Activated CD8-positive, alpha-beta T cell treated with anti-CD3 and anti-CD28 coated beads, Interleukin-2, amount 10 ng/mL, durations not matched to agents 7 days and 5 days (primary cell): Measurements from ENCODE around the gene LGALS7. TPM values are rescaled to one million over a fixed set of nuclear protein-coding genes. Genes with fewer than 3 reads are reported as not detected.

Experiments
- ATAC-seq: fragments of 150-1000 bp; cut with Tn5 transposase; one replicate; pipeline ENCODE4 v1.10.0; 2021; ENCODE audit warnings: moderate library complexity
- CTCF ChIA-PET: fragments of 350-600 bp; sonication (Branson Sonifier 250); formaldehyde crosslinking; loops from one replicate; lab custom pipeline; 2021; ENCODE audit warnings: antibody characterized with exemption; lab: Charles Lee
- POLR2A ChIA-PET: fragments of 350-600 bp; sonication (Branson Sonifier 250); formaldehyde crosslinking; loops from one replicate; lab custom pipeline; 2021; ENCODE audit warnings: antibody characterized with exemption; lab: Charles Lee
- DNase-seq: peaks from one replicate; pipeline ENCODE4 v3.0.0-alpha.2; 2020
- H3K27ac Mint-ChIP-seq: one replicate; pipeline ENCODE4 v1.8.0; 2021; ENCODE audit warnings: mild to moderate bottlenecking, mixed read lengths
- H3K27me3 Mint-ChIP-seq: one replicate; pipeline ENCODE4 v1.8.0; 2021; ENCODE audit warnings: low read depth, mixed read lengths
- H3K36me3 Mint-ChIP-seq: one replicate; pipeline ENCODE4 v1.8.0; 2021; ENCODE audit warnings: low read depth, mixed read lengths
- H3K4me1 Mint-ChIP-seq: one replicate; pipeline ENCODE4 v1.8.0; 2021; ENCODE audit warnings: low read depth, mixed read lengths
- H3K4me3 Mint-ChIP-seq: one replicate; pipeline ENCODE4 v1.8.0; 2021; ENCODE audit warnings: mild to moderate bottlenecking, mixed read lengths
- H3K9me3 Mint-ChIP-seq: one replicate; pipeline ENCODE4 v1.8.0; 2022; ENCODE audit warnings: mixed read lengths; ENCODE audit not compliant: insufficient read depth
- total RNA-seq, 2 experiments: library from RNA; stranded (reverse); gene quantifications; one replicate each; pipeline ENCODE4 v1.2.3, GENCODE V29; 2021

LGALS7 gene
- total RNA-seq, 2 experiments from 2014 or later: not detected

DNA sequence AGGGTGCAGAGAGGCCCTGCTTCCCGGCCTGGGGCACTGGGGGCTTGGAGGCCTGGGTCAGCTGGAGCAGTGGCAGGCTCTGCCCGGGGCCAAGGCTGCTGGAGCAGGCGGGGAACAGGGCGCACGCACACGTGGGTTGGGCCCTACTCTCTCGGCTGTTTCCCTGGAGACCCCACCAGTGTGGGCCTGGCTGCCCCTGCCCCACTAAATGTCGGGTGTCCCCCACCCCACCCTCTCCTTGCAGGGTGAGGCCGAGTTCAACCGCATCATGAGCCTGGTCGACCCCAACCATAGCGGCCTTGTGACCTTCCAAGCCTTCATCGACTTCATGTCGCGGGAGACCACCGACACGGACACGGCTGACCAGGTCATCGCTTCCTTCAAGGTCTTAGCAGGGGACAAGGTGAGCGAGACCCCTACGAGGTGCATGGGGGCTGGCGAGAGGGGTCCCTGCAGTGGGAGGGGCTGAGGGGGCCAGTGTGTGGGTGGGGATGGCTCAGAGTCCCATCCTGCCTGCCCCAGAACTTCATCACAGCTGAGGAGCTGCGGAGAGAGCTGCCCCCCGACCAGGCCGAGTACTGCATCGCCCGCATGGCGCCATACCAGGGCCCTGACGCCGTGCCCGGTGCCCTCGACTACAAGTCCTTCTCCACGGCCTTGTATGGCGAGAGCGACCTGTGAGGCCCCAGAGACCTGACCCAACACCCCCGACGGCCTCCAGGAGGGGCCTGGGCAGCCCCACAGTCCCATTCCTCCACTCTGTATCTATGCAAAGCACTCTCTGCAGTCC is 44.4 kb downstream of the LGALS7 start:
- Mint-ChIP-seq H3K9me3 (no peaks in the 10 kb centered on the region), H3K36me3 (peaks cover 59% of the 10 kb centered on the region), H3K4me3 (no peak overlapping the region), H3K27me3 (no peaks in the 10 kb centered on the region), H3K4me1 (peaks cover 25% of the 10 kb centered on the region), H3K27ac (no peak overlapping the region)
- ATAC-seq (no peak), DNase-seq (no peak)
- CTCF ChIA-PET: interaction anchor here (1.4 kb wide), 1 partner anchor 202 kb away, joined by 7 read pairs; the partner anchor contains the start of genes MRPS12 and SARS2
- POLR2A ChIA-PET: no interaction called here

- Mint-ChIP-seq H3K4me3 (no peak overlapping the region), H3K9me3 (no peaks in the 10 kb centered on the region), H3K4me1 (peaks cover 16% of the 10 kb centered on the region), H3K27ac (no peak overlapping the region), H3K27me3 (no peaks in the 10 kb centered on the region), H3K36me3 (peaks cover 59% of the 10 kb centered on the region)
- no peak for DNase-seq
- POLR2A ChIA-PET: interaction anchor here (0.5 kb wide), 1 partner anchor 107 kb away, joined by 4 read pairs; no protein-coding TSS in a partner anchor
- ATAC-seq: no peak
- CTCF ChIA-PET: no interaction called here
Measured at GRCh38 chr19:38727868-38728660, 45.3 kb downstream of the LGALS7 start.

- Mint-ChIP-seq H3K4me1 (peaks cover 13% of the 10 kb centered on the region), H3K27ac (no peak overlapping the region), H3K36me3 (peaks cover 56% of the 10 kb centered on the region), H3K9me3 (no peaks in the 10 kb centered on the region), H3K27me3 (no peaks in the 10 kb centered on the region), H3K4me3 (no peak overlapping the region)
- ChIA-PET CTCF (no interaction called here), POLR2A (no interaction called here)
- ATAC-seq: no peak
- DNase-seq: no peak
Measured at GRCh38 chr19:38727306-38727867, 45.9 kb downstream of the LGALS7 start.

DNA sequence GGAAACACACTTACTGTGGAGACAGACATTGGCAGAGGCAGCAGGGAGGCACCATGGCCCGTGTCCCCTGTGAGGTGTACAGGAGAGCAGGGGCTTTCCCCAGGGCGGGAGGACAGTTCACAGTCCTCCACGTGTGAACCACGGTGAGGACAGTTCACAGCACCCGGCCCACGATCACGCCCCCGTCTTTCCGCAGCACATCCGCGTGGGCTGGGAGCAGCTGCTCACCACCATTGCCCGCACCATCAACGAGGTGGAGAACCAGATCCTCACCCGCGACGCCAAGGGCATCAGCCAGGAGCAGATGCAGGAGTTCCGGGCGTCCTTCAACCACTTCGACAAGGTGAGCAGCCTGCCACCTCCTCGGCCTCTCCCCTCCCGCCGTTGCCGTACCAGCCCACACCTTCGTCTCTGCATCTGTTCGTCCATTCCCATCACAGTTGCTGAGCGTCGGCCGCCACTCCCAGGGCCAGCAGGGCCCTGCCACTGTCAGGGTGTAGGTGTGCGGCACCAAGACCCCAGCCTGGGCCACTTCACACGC is 46.5 kb downstream of the LGALS7 start:
- ChIA-PET POLR2A (no interaction called here), CTCF (no interaction called here)
- Mint-ChIP-seq H3K9me3 (no peaks in the 10 kb centered on the region), H3K27ac (peak overlapping the region; percentile 29), H3K27me3 (no peaks in the 10 kb centered on the region), H3K36me3 (peaks cover 53% of the 10 kb centered on the region), H3K4me3 (no peak overlapping the region), H3K4me1 (peaks cover 10% of the 10 kb centered on the region)
- DNase-seq: no peak
- no peak for ATAC-seq

DNA sequence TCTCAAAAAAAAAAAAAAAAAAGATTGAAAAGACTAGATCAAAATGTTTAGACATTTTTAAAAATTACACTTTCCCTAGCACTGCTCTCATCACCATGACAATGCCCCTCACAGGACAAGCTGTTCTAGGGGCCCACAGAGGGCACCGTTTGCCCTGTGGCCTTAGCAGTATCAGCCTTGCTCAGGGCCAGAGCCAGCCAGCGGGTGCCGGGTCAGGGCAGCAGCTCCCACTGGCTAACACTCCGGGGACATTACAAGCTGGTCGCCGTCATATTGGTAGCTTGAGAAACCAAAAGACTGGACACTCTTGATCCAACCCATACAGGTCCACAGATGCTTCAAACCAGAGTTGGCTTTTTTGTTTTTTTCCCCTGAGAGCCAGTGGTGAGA is 47.0 kb downstream of the LGALS7 start:
- ATAC-seq (no peak), DNase-seq (no peak)
- Mint-ChIP-seq H3K4me1 (peaks cover 10% of the 10 kb centered on the region), H3K27me3 (no peaks in the 10 kb centered on the region), H3K9me3 (no peaks in the 10 kb centered on the region), H3K36me3 (peaks cover 50% of the 10 kb centered on the region), H3K4me3 (no peak overlapping the region), H3K27ac (no peak overlapping the region)
- POLR2A ChIA-PET: no interaction called here
- CTCF ChIA-PET: interaction anchor here (1.0 kb wide), 1 partner anchor 323 kb away, joined by 3 read pairs; the partner anchor contains the start of gene FAM98C

- Mint-ChIP-seq H3K36me3 (peaks cover 50% of the 10 kb centered on the region), H3K4me1 (peaks cover 10% of the 10 kb centered on the region), H3K27me3 (no peaks in the 10 kb centered on the region), H3K9me3 (no peaks in the 10 kb centered on the region), H3K27ac (no peak overlapping the region), H3K4me3 (no peak overlapping the region)
- ATAC-seq (no peak), DNase-seq (no peak)
- POLR2A ChIA-PET: no interaction called here
- CTCF ChIA-PET: interaction anchor here (1.0 to 2.4 kb wide), 2 partner anchors 205 to 323 kb away, joined by 3 to 6 read pairs; partner anchors contain the start of genes FAM98C, MRPS12 and SARS2
Measured at GRCh38 chr19:38725469-38726283, 47.6 kb downstream of the LGALS7 start.

DNA sequence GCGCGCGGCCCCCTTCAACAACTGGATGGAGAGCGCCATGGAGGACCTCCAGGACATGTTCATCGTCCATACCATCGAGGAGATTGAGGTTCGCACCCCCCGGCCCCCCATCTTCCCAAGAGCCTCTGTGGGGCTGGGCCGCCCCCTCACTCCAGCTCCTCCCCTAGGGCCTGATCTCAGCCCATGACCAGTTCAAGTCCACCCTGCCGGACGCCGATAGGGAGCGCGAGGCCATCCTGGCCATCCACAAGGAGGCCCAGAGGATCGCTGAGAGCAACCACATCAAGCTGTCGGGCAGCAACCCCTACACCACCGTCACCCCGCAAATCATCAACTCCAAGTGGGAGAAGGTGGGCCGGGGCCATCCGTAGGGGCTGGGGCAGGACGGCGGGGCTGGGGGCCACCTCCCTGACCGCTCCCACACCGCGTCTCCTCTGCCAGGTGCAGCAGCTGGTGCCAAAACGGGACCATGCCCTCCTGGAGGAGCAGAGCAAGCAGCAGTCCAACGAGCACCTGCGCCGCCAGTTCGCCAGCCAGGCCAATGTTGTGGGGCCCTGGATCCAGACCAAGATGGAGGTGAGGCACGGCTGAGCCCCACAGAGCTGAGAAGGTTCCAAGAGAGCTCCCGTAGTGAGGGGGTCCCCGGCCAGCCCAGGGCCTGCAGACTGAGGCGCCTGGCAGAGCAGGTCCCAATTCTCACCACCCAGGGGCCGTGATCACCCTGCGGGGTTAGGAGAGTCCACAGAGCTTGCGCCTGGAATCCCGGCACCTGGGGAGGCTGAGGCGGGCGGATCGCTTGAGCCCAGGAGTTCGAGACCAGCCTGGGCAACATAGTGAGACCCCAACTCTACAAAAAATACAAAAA is 49.1 kb downstream of the LGALS7 start:
- H3K27me3 Mint-ChIP-seq: no peaks in the 10 kb centered on the region
- ChIA-PET POLR2A (interaction anchor here (1.6 kb wide), 1 partner anchor 10 kb away, joined by 3 read pairs; no protein-coding TSS in a partner anchor), CTCF (interaction anchor here (0.8 to 2.4 kb wide), 2 partner anchors 9 to 206 kb away, joined by 3 to 6 read pairs; partner anchors contain the start of genes MRPS12 and SARS2)
- DNase-seq (no peak), ATAC-seq (no peak)
- H3K4me1 Mint-ChIP-seq: peaks cover 3% of the 10 kb centered on the region
- no peak overlapping the region for H3K27ac Mint-ChIP-seq
- H3K4me3 Mint-ChIP-seq: no peak overlapping the region
- peaks cover 38% of the 10 kb centered on the region for H3K36me3 Mint-ChIP-seq
- no peaks in the 10 kb centered on the region for H3K9me3 Mint-ChIP-seq

GRCh38 chr19:38723606-38723965 is 49.7 kb downstream of the LGALS7 start:
- no peak overlapping the region for H3K4me3 Mint-ChIP-seq
- H3K4me1 Mint-ChIP-seq: peaks cover 3% of the 10 kb centered on the region
- H3K36me3 Mint-ChIP-seq: peaks cover 38% of the 10 kb centered on the region
- DNase-seq (no peak), ATAC-seq (no peak)
- H3K27ac Mint-ChIP-seq: no peak overlapping the region
- POLR2A ChIA-PET: interaction anchor here (1.6 kb wide), 1 partner anchor 11 kb away, joined by 3 read pairs; no protein-coding TSS in a partner anchor
- H3K9me3 Mint-ChIP-seq: no peaks in the 10 kb centered on the region
- CTCF ChIA-PET: interaction anchor here (2.4 kb wide), 1 partner anchor 207 kb away, joined by 6 read pairs; the partner anchor contains the start of genes MRPS12 and SARS2
- H3K27me3 Mint-ChIP-seq: no peaks in the 10 kb centered on the region

DNA sequence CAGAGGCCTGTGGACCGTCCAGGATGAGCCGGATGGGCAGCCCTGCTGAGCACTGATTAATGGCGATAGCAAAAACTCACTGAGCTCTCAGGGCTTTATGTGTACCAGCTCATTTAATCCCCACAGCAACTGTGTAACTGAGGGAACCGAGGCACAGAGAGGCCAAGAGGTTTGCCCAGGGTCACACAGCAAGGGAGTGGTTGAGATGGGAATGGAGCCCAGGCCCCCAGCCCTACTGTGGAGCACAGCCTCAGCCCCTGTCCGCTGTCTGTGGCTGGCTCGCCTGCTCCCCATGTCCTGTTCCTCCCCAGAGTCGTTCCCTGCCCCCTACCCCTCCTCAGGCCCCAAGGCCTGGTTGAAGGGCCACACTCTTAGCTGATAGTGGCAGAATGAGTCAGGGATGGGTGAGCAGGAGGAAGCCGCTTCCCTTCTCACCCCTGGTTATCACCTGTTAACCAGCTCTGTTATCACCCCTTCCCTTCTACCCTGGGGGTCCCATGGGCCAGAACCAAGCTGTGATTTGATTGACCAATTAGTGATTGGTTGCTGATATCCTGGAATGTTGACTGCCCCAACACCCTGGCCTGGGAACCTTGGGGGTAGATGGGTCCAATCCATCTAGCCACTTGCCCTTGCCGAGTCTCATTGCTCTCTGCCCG is 50.2 kb downstream of the LGALS7 start:
- Mint-ChIP-seq H3K36me3 (peaks cover 40% of the 10 kb centered on the region), H3K4me1 (peaks cover 2% of the 10 kb centered on the region), H3K4me3 (no peak overlapping the region), H3K27me3 (no peaks in the 10 kb centered on the region), H3K9me3 (no peaks in the 10 kb centered on the region), H3K27ac (no peak overlapping the region)
- ATAC-seq: no peak
- ChIA-PET CTCF (no interaction called here), POLR2A (interaction anchor here (1.6 kb wide), 1 partner anchor 11 kb away, joined by 3 read pairs; no protein-coding TSS in a partner anchor)
- DNase-seq: no peak
